Epithelial cell of prostate (primary cell): ENCODE data around the gene CHMP6.
"Not testable (repeated sequence)": the region's sequence is repeated elsewhere in the genome, so short reads cannot be mapped to it uniquely, and the experiment has no call there.

Experiments used
- DNase-seq: peaks from one replicate; pipeline ENCODE4 v3.0.0-alpha.2; 2011; ENCODE audit warnings: low read depth, low spot score
- H3K27ac ChIP-seq: fragments of 450-650 bp; 2 replicates; pipeline ENCODE4 v1.5.1; 2017; ENCODE audit warnings: mild to moderate bottlenecking

The CHMP6 gene

GRCh38 chr17:81008140-81008539 is 16.5 kb downstream of the CHMP6 start:
- no peak overlapping the region for H3K27ac ChIP-seq
- no peak for DNase-seq

- DNase-seq = no peak
- H3K27ac ChIP-seq = no peak overlapping the region
Measured at GRCh38 chr17:81009136-81009535, 17.5 kb downstream of the CHMP6 start.

GRCh38 chr17:81010935-81011334 is 19.3 kb downstream of the CHMP6 start:
- no peak overlapping the region for H3K27ac ChIP-seq
- DNase-seq = no peak

GRCh38 chr17:81011951-81012350 is 20.3 kb downstream of the CHMP6 start:
- DNase-seq = no peak
- no peak overlapping the region for H3K27ac ChIP-seq

- H3K27ac ChIP-seq = no peak overlapping the region
- DNase-seq = no peak
Measured at GRCh38 chr17:81012574-81013447, 21.2 kb downstream of the CHMP6 start.

- no peak overlapping the region for H3K27ac ChIP-seq
- no peak for DNase-seq
Measured at GRCh38 chr17:81013642-81014041, 22.0 kb downstream of the CHMP6 start.

- no peak overlapping the region for H3K27ac ChIP-seq
- no peak for DNase-seq
Measured at GRCh38 chr17:81015136-81015535, 23.5 kb downstream of the CHMP6 start.

GRCh38 chr17:81016575-81016974 is 24.9 kb downstream of the CHMP6 start:
- DNase-seq = no peak
- no peak overlapping the region for H3K27ac ChIP-seq

GRCh38 chr17:81017330-81017729 is 25.7 kb downstream of the CHMP6 start:
- DNase-seq, H3K27ac ChIP-seq: not testable (repeated sequence)

- DNase-seq = no peak
- H3K27ac ChIP-seq = peak overlapping the region; percentile 8
Measured at GRCh38 chr17:81018044-81018802, 26.6 kb downstream of the CHMP6 start.

- DNase-seq = no peak
- H3K27ac ChIP-seq = no peak overlapping the region
Measured at GRCh38 chr17:81019563-81020442, 28.2 kb downstream of the CHMP6 start.

GRCh38 chr17:81020443-81020766 is 28.8 kb downstream of the CHMP6 start:
- no peak for DNase-seq
- H3K27ac ChIP-seq = no peak overlapping the region

- no peak for DNase-seq
Measured at GRCh38 chr17:81020767-81021497, 29.3 kb downstream of the CHMP6 start.

GRCh38 chr17:81021531-81022343 is 30.1 kb downstream of the CHMP6 start:
- no peak for DNase-seq
- H3K27ac ChIP-seq = no peak overlapping the region

More at GRCh38 chr17:81020767-81021497, 29.3 kb downstream of the CHMP6 start:
- peak overlapping the region; percentile 24 for H3K27ac ChIP-seq

- no peak for DNase-seq
- H3K27ac ChIP-seq = no peak overlapping the region
Measured at GRCh38 chr17:81022344-81022676, 30.7 kb downstream of the CHMP6 start.

- H3K27ac ChIP-seq = no peak overlapping the region
- no peak for DNase-seq
Measured at GRCh38 chr17:81025065-81025740, 33.6 kb downstream of the CHMP6 start.

GRCh38 chr17:81025741-81026129 is 34.1 kb downstream of the CHMP6 start:
- DNase-seq = no peak
- H3K27ac ChIP-seq = no peak overlapping the region

- no peak for DNase-seq
Measured at GRCh38 chr17:81026266-81027036, 34.8 kb downstream of the CHMP6 start.

More at GRCh38 chr17:81026266-81027036, 34.8 kb downstream of the CHMP6 start:
- no peak overlapping the region for H3K27ac ChIP-seq
